Measurements from ENCODE around the gene SCAPER. TPM values are rescaled to one million over a fixed set of nuclear protein-coding genes. Genes with fewer than 3 reads are reported as not detected.

SCAPER gene
- total RNA-seq, 4 donors from 2014 or later, result 23.5 to 27.7 (median 24.2) TPM

DNA sequence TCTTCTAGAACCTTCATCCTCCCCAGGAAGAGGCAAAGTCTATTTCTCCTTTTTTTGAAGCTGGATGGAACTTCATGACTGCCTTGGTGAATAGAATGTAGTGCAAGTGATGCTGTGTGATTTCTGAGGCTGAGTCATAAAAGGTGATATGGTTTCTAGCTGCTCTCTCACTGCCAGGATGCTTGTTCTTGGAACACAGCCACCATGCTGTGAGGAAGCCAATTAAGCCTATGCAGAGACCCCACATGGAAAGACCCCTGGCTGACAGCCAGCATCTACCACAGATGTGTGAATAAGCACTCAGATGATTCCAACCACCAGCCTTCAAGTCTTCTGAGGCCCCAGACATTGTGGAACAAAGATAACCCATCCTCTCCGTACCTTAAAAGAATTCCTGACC is 511.5 kb downstream of the SCAPER start:
- TF ChIP-seq, protein P1, sequence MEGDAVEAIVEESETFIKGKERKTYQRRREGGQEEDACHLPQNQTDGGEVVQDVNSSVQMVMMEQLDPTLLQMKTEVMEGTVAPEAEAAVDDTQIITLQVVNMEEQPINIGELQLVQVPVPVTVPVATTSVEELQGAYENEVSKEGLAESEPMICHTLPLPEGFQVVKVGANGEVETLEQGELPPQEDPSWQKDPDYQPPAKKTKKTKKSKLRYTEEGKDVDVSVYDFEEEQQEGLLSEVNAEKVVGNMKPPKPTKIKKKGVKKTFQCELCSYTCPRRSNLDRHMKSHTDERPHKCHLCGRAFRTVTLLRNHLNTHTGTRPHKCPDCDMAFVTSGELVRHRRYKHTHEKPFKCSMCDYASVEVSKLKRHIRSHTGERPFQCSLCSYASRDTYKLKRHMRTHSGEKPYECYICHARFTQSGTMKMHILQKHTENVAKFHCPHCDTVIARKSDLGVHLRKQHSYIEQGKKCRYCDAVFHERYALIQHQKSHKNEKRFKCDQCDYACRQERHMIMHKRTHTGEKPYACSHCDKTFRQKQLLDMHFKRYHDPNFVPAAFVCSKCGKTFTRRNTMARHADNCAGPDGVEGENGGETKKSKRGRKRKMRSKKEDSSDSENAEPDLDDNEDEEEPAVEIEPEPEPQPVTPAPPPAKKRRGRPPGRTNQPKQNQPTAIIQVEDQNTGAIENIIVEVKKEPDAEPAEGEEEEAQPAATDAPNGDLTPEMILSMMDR (IDR thresholded peaks at IDR 0.05; ENCODE audit: low read depth), result no peak

DNA sequence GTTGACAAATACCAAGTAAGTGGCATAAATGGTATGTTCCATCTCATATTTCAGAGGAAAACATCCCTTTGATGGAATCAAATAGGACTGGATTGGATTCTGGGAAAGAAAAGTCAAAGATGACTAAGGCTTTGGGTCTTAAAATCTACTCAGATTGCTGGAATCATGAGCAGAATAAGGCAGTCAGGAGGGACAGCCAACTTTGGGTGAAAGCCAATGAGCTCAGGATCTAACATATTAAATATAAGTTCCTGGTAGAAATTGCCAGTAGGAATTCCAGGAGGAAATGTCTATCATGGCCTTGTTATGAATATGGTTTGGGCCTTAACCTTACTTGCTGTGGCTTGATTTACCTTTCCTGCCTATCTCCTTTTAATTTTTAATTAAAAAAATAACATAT is 513.3 kb downstream of the SCAPER start:
- TF ChIP-seq, protein P1 (IDR thresholded peaks at IDR 0.05; ENCODE audit: low read depth), result no peak

DNA sequence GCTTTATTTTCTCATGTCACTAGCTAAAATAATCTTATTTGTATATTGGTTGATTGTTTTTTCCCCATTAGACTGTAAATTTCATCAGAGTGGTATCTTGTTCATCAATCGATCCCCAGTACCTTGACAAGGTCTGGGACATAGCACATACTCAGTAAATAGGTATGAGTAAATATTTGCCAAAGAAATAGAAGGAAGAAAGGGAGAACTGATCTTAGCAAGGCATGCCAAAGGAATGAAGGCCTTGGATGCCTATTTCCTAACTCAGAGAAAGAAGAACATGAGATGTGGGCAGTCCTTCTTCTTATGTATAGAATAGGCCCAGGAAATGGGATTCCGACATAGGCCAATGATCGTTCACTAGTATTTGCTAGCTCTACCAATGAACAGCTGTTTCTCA is 513.8 kb downstream of the SCAPER start:
- TF ChIP-seq, protein P1 (IDR thresholded peaks at IDR 0.05; ENCODE audit: low read depth), result no peak

DNA sequence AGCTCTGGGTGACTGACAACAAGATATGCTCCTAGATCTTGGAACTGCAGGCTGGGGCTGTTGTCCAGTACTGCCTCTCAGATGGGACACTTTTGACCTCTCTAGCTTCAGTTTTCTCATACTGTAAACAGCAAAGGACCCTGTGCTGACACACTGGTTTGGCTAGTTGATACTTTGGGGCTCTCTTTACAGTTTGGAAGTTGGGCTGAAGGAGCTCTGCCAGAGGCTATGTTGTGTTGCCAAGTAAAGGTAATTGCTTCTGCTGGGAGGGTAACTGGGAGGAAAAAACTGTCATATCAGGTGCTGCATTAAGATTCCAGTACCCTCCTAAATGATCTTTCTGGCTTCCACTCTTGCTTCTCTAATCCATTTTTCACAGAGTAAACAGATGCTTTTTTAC is 514.6 kb downstream of the SCAPER start:
- TF ChIP-seq, protein P1 (IDR thresholded peaks at IDR 0.05; ENCODE audit: low read depth), result no peak

DNA sequence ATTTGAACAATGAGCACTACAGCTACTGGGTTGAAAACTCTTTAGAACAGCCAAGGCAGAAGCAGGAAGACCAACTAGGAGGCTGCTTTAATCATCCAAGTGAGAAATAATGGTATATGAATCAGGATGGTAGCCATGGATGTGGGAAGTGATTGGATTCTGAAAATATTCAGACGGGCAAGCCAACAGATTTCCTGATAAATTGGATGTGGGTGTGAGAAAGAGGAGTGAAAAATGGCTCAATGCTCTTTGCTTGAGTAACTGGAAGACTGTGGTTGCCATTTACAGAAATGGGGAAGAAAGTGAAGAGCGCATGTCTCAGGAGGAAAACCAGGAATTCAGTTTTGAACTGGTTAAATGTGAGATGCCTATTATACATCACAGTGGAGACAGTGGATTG is 518.2 kb downstream of the SCAPER start:
- TF ChIP-seq, protein P1 (IDR thresholded peaks at IDR 0.05; ENCODE audit: low read depth), result no peak

DNA sequence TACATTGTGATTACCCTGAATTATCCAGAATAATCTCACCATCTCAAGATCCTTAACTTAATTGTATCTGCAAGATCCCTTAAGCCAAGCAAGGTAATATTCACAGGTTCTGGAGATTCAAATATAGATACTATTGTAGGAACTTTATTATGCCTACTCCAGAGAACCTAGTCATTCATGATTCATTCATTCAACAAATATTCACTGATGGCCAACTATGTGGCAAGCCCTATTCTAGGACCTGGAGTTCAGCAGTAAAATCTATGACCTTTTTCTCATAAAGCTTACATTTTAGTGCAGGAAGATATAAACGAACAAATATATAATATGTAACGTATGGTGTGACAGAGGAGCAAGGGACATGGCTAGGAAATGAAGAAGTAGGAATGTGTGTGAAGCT is 519.0 kb downstream of the SCAPER start:
- TF ChIP-seq, protein P1 (IDR thresholded peaks at IDR 0.05; ENCODE audit: low read depth), result no peak

DNA sequence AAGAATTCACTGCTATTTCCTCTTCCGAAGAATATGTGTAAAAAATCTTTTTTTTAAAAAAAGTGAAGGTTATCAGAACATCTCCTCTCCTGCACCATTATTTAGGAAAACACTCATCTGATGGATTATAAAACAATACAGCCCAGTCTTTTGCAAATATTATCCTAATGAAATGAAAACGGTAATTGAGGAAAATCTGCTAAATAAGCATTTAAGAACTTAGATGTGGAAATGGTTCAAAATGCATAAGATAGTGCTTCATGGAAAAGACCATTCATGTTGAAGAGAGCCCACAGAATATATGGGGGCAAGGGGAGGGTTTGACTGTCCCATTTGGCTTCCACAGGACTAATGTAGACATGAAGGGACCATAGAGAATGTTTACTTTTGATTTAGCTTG is 520.7 kb downstream of the SCAPER start:
- TF ChIP-seq, protein P1 (IDR thresholded peaks at IDR 0.05; ENCODE audit: low read depth), result no peak
